NOMO-1 treated with DMSO at 0.1 percent for 48 hours (cell line): ENCODE measurements around the gene DCXR.

ENCODE experiments used
- DNase-seq: peaks from one replicate; lab custom pipeline; 2025; ENCODE audit not compliant: unreplicated experiment; lab: John Stamatoyannopoulos, UW

DCXR gene

GRCh38 chr17:82012261-82012639 lies 25.2 kb downstream of the DCXR start:
- no peak for DNase-seq

- no peak for DNase-seq
Observed at GRCh38 chr17:82011617-82012187, 25.8 kb downstream of the DCXR start.

- no peak for DNase-seq
Observed at GRCh38 chr17:82010575-82011525, 26.6 kb downstream of the DCXR start.

GRCh38 chr17:82009413-82009812 lies 28.1 kb downstream of the DCXR start:
- DNase-seq: no peak

GRCh38 chr17:82008941-82009405 lies 28.5 kb downstream of the DCXR start:
- DNase-seq: no peak

- no peak for DNase-seq
Observed at GRCh38 chr17:82008258-82008940, 29.1 kb downstream of the DCXR start.

- no peak for DNase-seq
Observed at GRCh38 chr17:82007495-82008257, 29.8 kb downstream of the DCXR start.

GRCh38 chr17:82007228-82007494 lies 30.3 kb downstream of the DCXR start:
- no peak for DNase-seq

GRCh38 chr17:82006468-82007227 lies 30.8 kb downstream of the DCXR start:
- DNase-seq: no peak

GRCh38 chr17:82005701-82006348 lies 31.7 kb downstream of the DCXR start:
- no peak for DNase-seq

GRCh38 chr17:82004517-82005455 lies 32.7 kb downstream of the DCXR start:
- no peak for DNase-seq

GRCh38 chr17:82003411-82004381 lies 33.8 kb downstream of the DCXR start:
- DNase-seq: no peak

- no peak for DNase-seq
Observed at GRCh38 chr17:82001571-82002056, 35.9 kb downstream of the DCXR start.

- DNase-seq: no peak
Observed at GRCh38 chr17:82000803-82001570, 36.5 kb downstream of the DCXR start.

- no peak for DNase-seq
Observed at GRCh38 chr17:81999976-82000802, 37.3 kb downstream of the DCXR start.

- no peak for DNase-seq
Observed at GRCh38 chr17:81999587-81999975, 37.9 kb downstream of the DCXR start.
